ENCODE measurements around the gene ERC1. TPM values are rescaled to one million over a fixed set of nuclear protein-coding genes. Genes with fewer than 3 reads are reported as not detected.

Gene ERC1
- polyA plus RNA-seq, 1 donor from 2014 or later: 7.1 TPM

DNA sequence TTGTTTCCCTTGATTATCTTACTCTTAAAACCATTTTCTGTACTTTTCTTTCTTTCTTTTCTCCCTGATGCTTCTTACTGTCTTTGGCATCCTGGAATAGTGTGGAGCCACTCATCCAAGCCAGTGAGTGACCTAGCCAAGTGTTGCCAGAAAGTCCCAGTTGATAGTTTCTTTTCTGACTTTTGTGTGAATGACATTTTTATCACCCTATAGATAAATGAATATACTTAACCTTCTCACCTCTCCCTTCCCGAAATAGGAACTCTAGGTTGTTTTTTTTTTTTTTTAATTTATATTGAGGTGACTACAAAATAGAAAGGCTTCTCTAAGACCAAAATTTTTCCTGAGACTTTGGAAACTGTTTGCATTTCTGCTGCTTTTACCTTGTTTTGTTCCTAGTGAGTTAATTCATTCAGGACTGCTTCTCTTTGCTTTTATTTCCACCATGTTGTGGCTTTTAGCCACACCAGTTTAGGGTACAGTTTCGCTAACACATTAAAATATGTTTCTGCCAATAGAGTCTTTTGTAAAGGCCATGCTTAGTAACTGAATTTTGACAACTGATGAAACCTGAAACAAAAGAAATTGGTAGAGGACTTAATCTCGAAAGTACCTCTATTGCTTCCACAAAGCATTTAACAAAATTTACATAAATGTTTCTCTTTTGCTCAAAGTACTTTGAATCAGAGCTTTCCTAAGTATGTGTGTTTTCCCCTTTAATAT lies 194.6 kb downstream of the ERC1 start:
- Histone ChIP-seq H4K20me1 (ENCODE audit: insufficient read depth) (no peaks in the 10 kb centered on the region), H3K27ac (ENCODE audit: low read length) (no peak overlapping the region), H3K9me3 (ENCODE audit: low read length) (no peaks in the 10 kb centered on the region), H3K79me2 (replicated peaks; ENCODE audit: insufficient read depth, low read length) (no peaks in the 10 kb centered on the region), H3K4me3 (ENCODE audit: low read length) (no peak overlapping the region), H3K36me3 (ENCODE audit: insufficient read depth, low read length) (peaks cover 9% of the 10 kb centered on the region), H3K27me3 (ENCODE audit: insufficient read depth, low read depth, low read length) (no peaks in the 10 kb centered on the region), H3F3A (ENCODE audit: insufficient read depth, low read length, poor library complexity, severe bottlenecking) (no peaks in the 10 kb centered on the region), H2AFZ (ENCODE audit: low read depth, low read length) (no peak overlapping the region), H3K9me2 (ENCODE audit: insufficient read depth, low read length) (no peaks in the 10 kb centered on the region), H3K4me2 (ENCODE audit: low read length) (no peak overlapping the region), H3K9ac (ENCODE audit: low read length) (no peak overlapping the region)
- TF ChIP-seq EP300 (conservative IDR thresholded peaks at IDR 0.05; ENCODE audit: poor library complexity, severe bottlenecking): no peak
- no peak for TF ChIP-seq MXI1 (conservative IDR thresholded peaks at IDR 0.05; ENCODE audit: poor library complexity, severe bottlenecking)
- no peak for TF ChIP-seq SMC3 (conservative IDR thresholded peaks at IDR 0.05; ENCODE audit: poor library complexity)
- TF ChIP-seq, protein P1, sequence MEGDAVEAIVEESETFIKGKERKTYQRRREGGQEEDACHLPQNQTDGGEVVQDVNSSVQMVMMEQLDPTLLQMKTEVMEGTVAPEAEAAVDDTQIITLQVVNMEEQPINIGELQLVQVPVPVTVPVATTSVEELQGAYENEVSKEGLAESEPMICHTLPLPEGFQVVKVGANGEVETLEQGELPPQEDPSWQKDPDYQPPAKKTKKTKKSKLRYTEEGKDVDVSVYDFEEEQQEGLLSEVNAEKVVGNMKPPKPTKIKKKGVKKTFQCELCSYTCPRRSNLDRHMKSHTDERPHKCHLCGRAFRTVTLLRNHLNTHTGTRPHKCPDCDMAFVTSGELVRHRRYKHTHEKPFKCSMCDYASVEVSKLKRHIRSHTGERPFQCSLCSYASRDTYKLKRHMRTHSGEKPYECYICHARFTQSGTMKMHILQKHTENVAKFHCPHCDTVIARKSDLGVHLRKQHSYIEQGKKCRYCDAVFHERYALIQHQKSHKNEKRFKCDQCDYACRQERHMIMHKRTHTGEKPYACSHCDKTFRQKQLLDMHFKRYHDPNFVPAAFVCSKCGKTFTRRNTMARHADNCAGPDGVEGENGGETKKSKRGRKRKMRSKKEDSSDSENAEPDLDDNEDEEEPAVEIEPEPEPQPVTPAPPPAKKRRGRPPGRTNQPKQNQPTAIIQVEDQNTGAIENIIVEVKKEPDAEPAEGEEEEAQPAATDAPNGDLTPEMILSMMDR (IDR thresholded peaks at IDR 0.05; ENCODE audit: poor library complexity, severe bottlenecking): no peak
- TF ChIP-seq POLR2AphosphoS5 (IDR thresholded peaks at IDR 0.05): no peak
- no peak for TF ChIP-seq RAD21 (conservative IDR thresholded peaks at IDR 0.05)
- TF ChIP-seq TAF1 (IDR thresholded peaks at IDR 0.05; ENCODE audit: low read depth): no peak
- TF ChIP-seq, protein P2, sequence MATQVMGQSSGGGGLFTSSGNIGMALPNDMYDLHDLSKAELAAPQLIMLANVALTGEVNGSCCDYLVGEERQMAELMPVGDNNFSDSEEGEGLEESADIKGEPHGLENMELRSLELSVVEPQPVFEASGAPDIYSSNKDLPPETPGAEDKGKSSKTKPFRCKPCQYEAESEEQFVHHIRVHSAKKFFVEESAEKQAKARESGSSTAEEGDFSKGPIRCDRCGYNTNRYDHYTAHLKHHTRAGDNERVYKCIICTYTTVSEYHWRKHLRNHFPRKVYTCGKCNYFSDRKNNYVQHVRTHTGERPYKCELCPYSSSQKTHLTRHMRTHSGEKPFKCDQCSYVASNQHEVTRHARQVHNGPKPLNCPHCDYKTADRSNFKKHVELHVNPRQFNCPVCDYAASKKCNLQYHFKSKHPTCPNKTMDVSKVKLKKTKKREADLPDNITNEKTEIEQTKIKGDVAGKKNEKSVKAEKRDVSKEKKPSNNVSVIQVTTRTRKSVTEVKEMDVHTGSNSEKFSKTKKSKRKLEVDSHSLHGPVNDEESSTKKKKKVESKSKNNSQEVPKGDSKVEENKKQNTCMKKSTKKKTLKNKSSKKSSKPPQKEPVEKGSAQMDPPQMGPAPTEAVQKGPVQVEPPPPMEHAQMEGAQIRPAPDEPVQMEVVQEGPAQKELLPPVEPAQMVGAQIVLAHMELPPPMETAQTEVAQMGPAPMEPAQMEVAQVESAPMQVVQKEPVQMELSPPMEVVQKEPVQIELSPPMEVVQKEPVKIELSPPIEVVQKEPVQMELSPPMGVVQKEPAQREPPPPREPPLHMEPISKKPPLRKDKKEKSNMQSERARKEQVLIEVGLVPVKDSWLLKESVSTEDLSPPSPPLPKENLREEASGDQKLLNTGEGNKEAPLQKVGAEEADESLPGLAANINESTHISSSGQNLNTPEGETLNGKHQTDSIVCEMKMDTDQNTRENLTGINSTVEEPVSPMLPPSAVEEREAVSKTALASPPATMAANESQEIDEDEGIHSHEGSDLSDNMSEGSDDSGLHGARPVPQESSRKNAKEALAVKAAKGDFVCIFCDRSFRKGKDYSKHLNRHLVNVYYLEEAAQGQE (IDR thresholded peaks at IDR 0.05; ENCODE audit: borderline replicate concordance): no peak
- no peak for TF ChIP-seq EZH2 (IDR thresholded peaks at IDR 0.05; ENCODE audit: borderline replicate concordance, insufficient read depth, low read length, poor library complexity, severe bottlenecking)

DNA sequence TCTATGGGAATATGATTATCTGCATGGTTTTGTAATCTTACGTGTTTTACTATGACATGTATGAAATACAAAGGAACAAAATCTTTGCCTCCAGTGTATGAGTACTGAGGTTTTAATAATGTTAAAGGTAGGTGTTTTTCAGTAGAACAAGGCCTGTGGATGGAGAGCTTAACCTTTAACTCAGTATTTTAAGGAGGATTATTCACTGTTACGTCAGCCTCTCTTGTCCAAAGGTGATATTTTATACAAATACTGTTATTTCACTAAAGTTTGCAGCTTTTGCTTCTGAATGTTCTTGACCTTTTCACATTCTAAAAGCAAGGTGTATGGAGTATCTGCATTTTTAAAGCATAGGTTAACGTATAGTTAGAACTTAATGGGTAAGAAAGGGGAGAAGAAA lies 195.3 kb downstream of the ERC1 start:
- Histone ChIP-seq H3F3A (ENCODE audit: insufficient read depth, low read length, poor library complexity, severe bottlenecking) (no peaks in the 10 kb centered on the region), H3K79me2 (replicated peaks; ENCODE audit: insufficient read depth, low read length) (no peaks in the 10 kb centered on the region), H3K27me3 (ENCODE audit: insufficient read depth, low read depth, low read length) (no peaks in the 10 kb centered on the region), H3K4me2 (ENCODE audit: low read length) (no peak overlapping the region), H2AFZ (ENCODE audit: low read depth, low read length) (no peak overlapping the region), H3K4me3 (ENCODE audit: low read length) (no peak overlapping the region), H4K20me1 (ENCODE audit: insufficient read depth) (no peaks in the 10 kb centered on the region), H3K27ac (ENCODE audit: low read length) (no peak overlapping the region), H3K9ac (ENCODE audit: low read length) (no peak overlapping the region), H3K9me3 (ENCODE audit: low read length) (no peaks in the 10 kb centered on the region), H3K9me2 (ENCODE audit: insufficient read depth, low read length) (no peaks in the 10 kb centered on the region), H3K36me3 (ENCODE audit: insufficient read depth, low read length) (peaks cover 9% of the 10 kb centered on the region)
- TF ChIP-seq SMC3 (conservative IDR thresholded peaks at IDR 0.05; ENCODE audit: poor library complexity) (no peak), EP300 (conservative IDR thresholded peaks at IDR 0.05; ENCODE audit: poor library complexity, severe bottlenecking) (no peak), POLR2AphosphoS5 (IDR thresholded peaks at IDR 0.05) (no peak), TAF1 (IDR thresholded peaks at IDR 0.05; ENCODE audit: low read depth) (no peak), RAD21 (conservative IDR thresholded peaks at IDR 0.05) (no peak), EZH2 (IDR thresholded peaks at IDR 0.05; ENCODE audit: borderline replicate concordance, insufficient read depth, low read length, poor library complexity, severe bottlenecking) (no peak), MXI1 (conservative IDR thresholded peaks at IDR 0.05; ENCODE audit: poor library complexity, severe bottlenecking) (no peak)
- TF ChIP-seq, protein P2 (IDR thresholded peaks at IDR 0.05; ENCODE audit: borderline replicate concordance): no peak
- TF ChIP-seq, protein P1 (IDR thresholded peaks at IDR 0.05; ENCODE audit: poor library complexity, severe bottlenecking): no peak

Data from neural cell (in vitro differentiated cells).